GM19324 (cell line): Measurements from ENCODE around the gene CERS6.

ENCODE experiments used
- ATAC-seq: cut with Tn5 transposase; IDR thresholded peaks from one replicate; pipeline ENCODE4 v1.9.1; 2021; ENCODE audit warnings: mild to moderate bottlenecking, moderate library complexity; ENCODE audit not compliant: unreplicated experiment, low FRiP score

The CERS6 gene

DNA sequence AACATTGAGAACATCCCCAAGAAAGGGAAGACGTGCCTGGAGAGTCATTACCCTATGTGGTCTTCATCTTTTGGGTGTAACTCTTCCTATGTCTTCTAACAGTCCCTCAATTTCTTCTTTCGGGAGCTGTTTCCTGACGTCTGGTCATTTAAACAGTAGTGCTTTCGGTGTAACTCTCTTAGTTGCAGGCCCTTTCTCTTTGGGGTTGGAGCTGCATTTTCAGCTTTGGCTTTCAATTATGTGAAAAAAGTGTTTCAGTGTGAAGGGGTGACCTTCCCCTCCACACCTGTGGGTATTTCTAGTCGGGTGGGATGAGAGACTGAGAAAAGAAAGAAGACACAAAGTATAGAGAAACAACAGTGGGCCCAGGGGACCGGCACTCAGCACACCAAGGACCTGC is 105.9 kb downstream of the CERS6 start:
- no peak for ATAC-seq

- no peak for ATAC-seq
These were observed 106.9 kb downstream of the CERS6 start for GRCh38 chr2:168562971-168563370.

- no peak for ATAC-seq
These were observed 108.6 kb downstream of the CERS6 start for GRCh38 chr2:168564641-168565040.

GRCh38 chr2:168565112-168565511 is 109.0 kb downstream of the CERS6 start:
- ATAC-seq, result no peak

GRCh38 chr2:168565512-168565911 is 109.4 kb downstream of the CERS6 start:
- ATAC-seq, result no peak

DNA sequence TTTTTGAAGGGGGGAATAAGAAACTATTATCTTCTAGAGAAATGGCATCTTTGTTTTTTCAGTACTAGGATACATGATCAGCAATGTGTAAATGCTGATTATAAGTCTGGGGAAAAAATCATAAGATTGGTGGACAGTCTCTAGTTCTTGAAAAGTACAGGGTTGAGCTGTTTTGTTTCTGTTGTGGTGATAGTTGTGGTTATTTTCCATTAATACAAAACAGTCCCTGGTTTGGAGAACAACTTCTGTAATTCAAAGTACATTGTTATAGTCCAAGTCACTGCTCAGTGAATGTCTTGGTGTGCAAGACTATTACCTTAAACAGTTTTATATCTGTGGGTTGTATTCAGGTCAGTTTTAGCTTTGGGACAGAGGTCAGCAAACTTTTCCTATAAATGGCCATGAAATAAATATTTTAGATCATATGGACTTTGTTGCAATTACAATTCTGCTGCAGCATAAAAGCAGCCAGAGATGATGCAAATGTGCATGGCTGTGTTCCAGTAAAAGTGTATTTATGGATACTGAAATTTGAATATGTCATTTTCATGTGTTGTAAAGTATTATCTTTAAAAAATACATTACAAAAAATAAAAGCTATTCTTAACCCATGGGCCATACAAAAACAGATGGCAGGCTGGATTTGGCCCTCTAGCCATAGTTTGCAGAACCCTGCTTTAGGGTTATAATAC is 111.0 kb downstream of the CERS6 start:
- no peak for ATAC-seq

GRCh38 chr2:168567836-168568235 is 111.8 kb downstream of the CERS6 start:
- no peak for ATAC-seq

- ATAC-seq, result no peak
These were observed 112.6 kb downstream of the CERS6 start for GRCh38 chr2:168568476-168569267.

DNA sequence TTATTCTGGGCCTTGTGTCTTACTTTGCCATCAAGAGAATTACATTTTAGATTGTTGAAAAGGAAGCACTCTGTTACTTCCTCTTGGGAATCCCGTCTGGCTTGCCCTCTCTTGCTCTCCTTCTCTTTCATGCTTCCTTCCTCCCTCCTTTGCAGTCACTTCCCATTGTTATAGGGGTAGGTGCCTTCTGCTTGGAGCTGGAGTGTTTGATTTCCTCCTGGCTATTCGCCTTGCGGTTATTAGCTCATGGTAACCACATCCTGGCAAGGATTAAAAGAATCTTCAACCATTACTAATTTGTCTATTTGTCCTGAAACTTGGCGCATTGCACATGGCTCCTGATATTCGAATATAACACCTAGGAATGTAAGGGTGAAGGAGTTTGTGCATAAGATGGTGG is 115.0 kb downstream of the CERS6 start:
- no peak for ATAC-seq

DNA sequence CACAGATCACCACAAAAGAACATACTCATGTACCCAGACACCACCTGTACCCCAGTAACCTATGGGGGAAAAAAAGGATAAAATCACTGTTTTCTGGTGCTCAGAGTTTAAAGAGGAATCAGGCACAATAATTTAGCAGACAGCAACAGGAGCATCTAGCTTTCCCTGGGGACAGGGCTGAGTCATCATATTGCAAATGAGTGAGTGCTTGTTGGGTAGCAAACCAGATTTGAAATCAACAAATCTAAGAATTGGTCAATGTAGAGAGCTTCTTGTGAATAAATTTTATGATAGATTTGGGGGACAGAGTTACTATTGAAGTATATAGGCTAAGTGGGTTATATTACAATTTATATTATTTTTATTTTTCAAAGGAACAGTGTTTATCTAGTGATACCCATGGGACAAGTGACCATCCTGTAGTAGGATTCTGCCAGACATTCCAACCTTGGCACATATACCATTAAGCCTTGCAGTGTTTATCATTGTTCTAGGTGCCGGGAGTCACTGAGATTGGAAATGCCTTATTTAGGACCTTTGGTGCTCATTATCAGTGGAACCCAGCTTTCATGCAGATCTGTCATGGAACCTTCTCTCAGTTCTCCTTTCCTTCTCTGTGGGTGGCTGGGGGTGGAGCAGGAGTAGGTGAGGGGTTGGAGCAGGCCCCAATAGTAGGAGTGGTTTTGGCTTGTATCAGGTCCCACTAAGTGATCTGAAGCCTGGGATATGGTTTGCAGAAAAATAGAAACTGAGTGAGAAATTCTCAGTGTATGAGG is 117.2 kb downstream of the CERS6 start:
- ATAC-seq, result no peak

- ATAC-seq, result no peak
These were observed 119.0 kb downstream of the CERS6 start for GRCh38 chr2:168574856-168575630.

DNA sequence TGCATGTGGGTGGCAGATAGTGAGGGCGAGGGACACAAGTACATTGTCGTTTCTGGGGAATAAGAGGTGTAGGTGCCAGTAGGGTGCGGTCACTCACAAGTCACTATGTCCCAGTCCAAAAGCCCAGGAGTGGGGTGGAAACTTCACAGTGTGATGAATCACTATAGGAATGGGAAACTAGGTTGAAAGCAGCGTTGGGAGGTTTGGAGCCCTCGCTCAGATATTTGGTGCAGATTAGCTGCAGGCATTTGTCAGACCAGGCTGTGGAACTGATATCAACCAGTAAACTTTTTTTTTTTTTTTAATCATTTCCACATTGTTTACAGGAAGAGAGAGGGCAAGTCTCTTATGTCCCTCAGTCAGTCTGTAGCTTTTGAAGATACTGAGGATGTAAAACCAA is 121.8 kb downstream of the CERS6 start:
- no peak for ATAC-seq

GRCh38 chr2:168583064-168583709 is 127.1 kb downstream of the CERS6 start:
- ATAC-seq, result peak; percentile 46

GRCh38 chr2:168583710-168584521 is 127.8 kb downstream of the CERS6 start:
- ATAC-seq, result no peak

DNA sequence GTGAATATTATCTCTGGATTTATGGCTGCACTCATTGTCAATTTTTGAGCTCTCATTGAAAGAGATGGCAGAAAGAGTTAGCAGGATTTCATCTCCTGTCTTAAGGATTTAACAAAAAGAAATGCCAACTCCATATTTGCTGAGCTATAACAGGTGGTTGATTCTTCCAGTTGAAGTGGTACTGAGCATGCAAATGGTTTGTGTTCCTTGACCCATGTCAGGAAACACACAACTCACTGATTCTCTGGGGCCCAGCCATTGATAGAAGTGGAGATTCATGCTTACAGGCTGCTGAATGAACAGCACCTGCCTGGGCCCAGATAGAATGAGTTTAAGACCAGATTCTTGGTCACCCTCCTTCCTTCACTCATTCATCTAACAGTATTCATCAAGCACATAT is 128.8 kb downstream of the CERS6 start:
- no peak for ATAC-seq

- no peak for ATAC-seq
These were observed 129.6 kb downstream of the CERS6 start for GRCh38 chr2:168585700-168586099.

DNA sequence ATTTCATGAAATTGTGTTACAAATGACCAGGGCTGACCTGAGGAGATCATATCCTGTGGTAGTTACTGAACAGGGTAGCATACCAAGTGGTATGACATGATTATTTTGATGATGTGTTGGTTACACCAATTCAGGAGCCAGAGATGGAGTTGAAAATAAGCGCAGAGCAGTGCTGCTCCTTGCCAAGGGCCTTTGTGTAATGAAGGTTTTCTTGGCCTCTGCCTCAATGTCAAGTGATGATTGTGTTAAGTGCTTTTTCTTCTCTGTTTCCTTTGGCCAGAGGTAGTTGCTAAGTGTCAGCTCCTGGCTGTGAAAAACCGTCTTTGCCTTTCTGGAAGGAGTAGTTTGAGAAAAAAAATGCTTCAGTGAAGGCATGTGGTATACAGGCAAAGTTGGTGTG is 131.2 kb downstream of the CERS6 start:
- ATAC-seq, result no peak

- ATAC-seq, result no peak
These were observed 133.5 kb downstream of the CERS6 start for GRCh38 chr2:168589236-168590211.
